Ascending aorta (tissue), 2 donors: ENCODE measurements around the gene KIF1A. TPM values are rescaled to one million over a fixed set of nuclear protein-coding genes. Genes with fewer than 3 reads are reported as not detected.

ENCODE experiments used
- DNase-seq, 2 donors: peaks; one replicate each; pipeline ENCODE4 v3.0.0-alpha.2; 2019; ENCODE audit warnings: low spot score in 2 of 2
- H3K27ac ChIP-seq, 2 donors: fragments of 200-600 bp; sonication (generic); one replicate each; pipeline ENCODE4 v1.5.1; 2016 to 2017; ENCODE audit warnings: mild to moderate bottlenecking in 1 of 2
- H3K27me3 ChIP-seq: fragments of 200-600 bp; sonication (generic); one replicate; pipeline ENCODE4 v1.5.1; 2017
- H3K36me3 ChIP-seq, 2 donors: fragments of 200-600 bp; sonication (generic); one replicate each; pipeline ENCODE4 v1.5.1; 2016
- H3K4me1 ChIP-seq, 2 donors: fragments of 200-600 bp; sonication (generic); one replicate each; pipeline ENCODE4 v1.5.1; 2016 to 2017; ENCODE audit warnings: mild to moderate bottlenecking in 1 of 2
- H3K4me3 ChIP-seq, 2 donors: fragments of 200-600 bp; sonication (generic); one replicate each; pipeline ENCODE4 v1.5.1; 2016 to 2017; ENCODE audit warnings: mild to moderate bottlenecking in 1 of 2
- H3K9me3 ChIP-seq, 2 donors: fragments of 200-600 bp; sonication (generic); one replicate each; pipeline ENCODE4 v1.5.1; 2016
- CTCF ChIP-seq, 3 experiments: fragments of 200-600 bp in 2 of 3; fragments of 450-650 bp in 1 of 3; sonication (generic) in 2 of 3; IDR thresholded peaks; one replicate each; pipeline ENCODE4 v1.5.1; 2016 to 2019; ENCODE audit warnings: antibody characterized with exemption in 3 of 3, mild to moderate bottlenecking in 1 of 3, moderate library complexity in 1 of 3
- intact Hi-C: fragments of 100-400 bp; cut with DNase I; formaldehyde crosslinking; loops from one replicate; pipeline ENCODE4 v1.15.1; 2023
- total RNA-seq: library from RNA; depleted of rRNA; stranded (reverse); fragments of >200 nt; gene quantifications from one replicate; pipeline ENCODE4 v1.1.0, GENCODE V29; 2016

KIF1A gene
- total RNA-seq, 1 donor from 2014 or later = 0.11 TPM

GRCh38 chr2:240752209-240752608 lies 67.8 kb downstream of the KIF1A start:
- Histone ChIP-seq H3K4me1 (no peaks in the 10 kb centered on the region), H3K27ac (no peak overlapping the region), H3K4me3 (no peak overlapping the region), H3K36me3 (no peaks in the 10 kb centered on the region), H3K27me3 (no peaks in the 10 kb centered on the region), H3K9me3 (no peaks in the 10 kb centered on the region)
- TF ChIP-seq CTCF (IDR thresholded peaks at IDR 0.05) = no peak
- intact Hi-C loops = no loop called here
- DNase-seq = no peak

- no peaks in the 10 kb centered on the region for H3K9me3 ChIP-seq
- H3K4me1 ChIP-seq = no peaks in the 10 kb centered on the region
- no peaks in the 10 kb centered on the region for H3K27me3 ChIP-seq
- no peak overlapping the region for H3K27ac ChIP-seq
- intact Hi-C loops = no loop called here
- no peak overlapping the region for H3K4me3 ChIP-seq
- H3K36me3 ChIP-seq = no peaks in the 10 kb centered on the region
- no peak for TF ChIP-seq CTCF (IDR thresholded peaks at IDR 0.05)
- no peak for DNase-seq
Measured at GRCh38 chr2:240750409-240750808, 69.6 kb downstream of the KIF1A start.

GRCh38 chr2:240749516-240749915 lies 70.5 kb downstream of the KIF1A start:
- intact Hi-C loops = no loop called here
- Histone ChIP-seq H3K4me1 (no peaks in the 10 kb centered on the region), H3K36me3 (no peaks in the 10 kb centered on the region), H3K4me3 (no peak overlapping the region), H3K27me3 (no peaks in the 10 kb centered on the region), H3K9me3 (no peaks in the 10 kb centered on the region), H3K27ac (no peak overlapping the region)
- no peak for TF ChIP-seq CTCF (IDR thresholded peaks at IDR 0.05)
- DNase-seq = no peak

- no peak for DNase-seq
- Histone ChIP-seq H3K27me3 (no peaks in the 10 kb centered on the region), H3K4me3 (no peak overlapping the region), H3K36me3 (no peaks in the 10 kb centered on the region), H3K27ac (no peak overlapping the region), H3K9me3 (no peaks in the 10 kb centered on the region), H3K4me1 (no peaks in the 10 kb centered on the region)
- intact Hi-C loops = no loop called here
- no peak for TF ChIP-seq CTCF (IDR thresholded peaks at IDR 0.05)
Measured at GRCh38 chr2:240747256-240747655, 72.8 kb downstream of the KIF1A start.

GRCh38 chr2:240746671-240747070 lies 73.3 kb downstream of the KIF1A start:
- no peaks in the 10 kb centered on the region for H3K4me1 ChIP-seq
- H3K27ac ChIP-seq = no peak overlapping the region
- DNase-seq = no peak
- H3K36me3 ChIP-seq = no peaks in the 10 kb centered on the region
- H3K4me3 ChIP-seq = no peak overlapping the region
- intact Hi-C loops = no loop called here
- H3K9me3 ChIP-seq = no peaks in the 10 kb centered on the region
- H3K27me3 ChIP-seq = no peaks in the 10 kb centered on the region
- TF ChIP-seq CTCF (IDR thresholded peaks at IDR 0.05) = no peak

GRCh38 chr2:240745962-240746361 lies 74.1 kb downstream of the KIF1A start:
- Histone ChIP-seq H3K27me3 (no peaks in the 10 kb centered on the region), H3K4me3 (no peak overlapping the region), H3K27ac (no peak overlapping the region), H3K9me3 (no peaks in the 10 kb centered on the region), H3K4me1 (no peaks in the 10 kb centered on the region), H3K36me3 (no peaks in the 10 kb centered on the region)
- no peak for TF ChIP-seq CTCF (IDR thresholded peaks at IDR 0.05)
- intact Hi-C loops = no loop called here
- DNase-seq = no peak
